ENCODE measurements around the gene BUD13. TPM values are rescaled to one million over a fixed set of nuclear protein-coding genes. Genes with fewer than 3 reads are reported as not detected.
A peak's percentile ranks its signal among the peaks of the same experiment; 100 is the strongest.

The BUD13 gene
- total and polyA plus RNA-seq, 3 experiments from 2014 or later, result 15.0 to 32.3 (median 31.4) TPM

DNA sequence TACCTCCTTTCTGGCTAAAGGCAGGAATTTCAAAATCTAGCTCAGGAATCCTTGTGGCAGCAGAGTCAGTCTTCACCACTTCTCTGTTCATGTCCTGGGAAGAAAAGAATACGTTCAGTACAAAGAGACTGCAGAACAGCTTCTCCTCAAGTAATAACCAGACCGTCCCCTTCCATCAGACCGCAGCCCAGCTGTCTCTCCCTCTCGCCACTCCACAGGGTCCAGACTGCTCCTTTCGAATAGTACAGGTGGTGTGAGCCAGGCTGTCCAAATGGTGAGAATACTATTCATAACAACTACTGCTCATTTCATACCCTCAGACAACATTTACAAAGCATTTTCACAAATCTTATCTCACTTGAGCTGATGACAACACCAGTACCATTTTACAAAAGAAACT lies 14.2 kb upstream of the BUD13 start:
- H3K4me1 ChIP-seq (ENCODE audit: insufficient read depth, low read length), result peaks cover 29% of the 10 kb centered on the region
- ChIA-PET CTCF (interaction anchor here (0.6 to 8.4 kb wide), 7 partner anchors 14 to 360 kb away, joined by 4 to 101 read pairs (median 6); partner anchors contain the start of genes APOA1, APOC3, BUD13 and SIK3), POLR2A (interaction anchor here (0.7 to 3.2 kb wide), 9 partner anchors 14 to 445 kb away, joined by 3 to 24 read pairs (median 5); partner anchors contain the start of genes BUD13, PAFAH1B2 and PCSK7)
- no peaks in the 10 kb centered on the region for H3K27me3 ChIP-seq (ENCODE audit: insufficient read depth, low read length, poor library complexity, severe bottlenecking)
- peaks cover 15 to 57% (median 38%) of the 10 kb centered on the region in 3 donors for H3K36me3 Mint-ChIP-seq
- peaks cover 53 to 78% (median 66%) of the 10 kb centered on the region in 3 donors for H3K4me1 Mint-ChIP-seq
- DNase-seq, result no peak
- peak overlapping the region; percentile 87 to 98 (median 94) for H3K27ac Mint-ChIP-seq
- no peaks in the 10 kb centered on the region for H3K9me3 ChIP-seq (ENCODE audit: low read length)
- no peaks in the 10 kb centered on the region for H3K27me3 Mint-ChIP-seq
- peaks cover 46% of the 10 kb centered on the region for H3K36me3 ChIP-seq (ENCODE audit: insufficient read depth, low read length)
- peak overlapping the region; percentile 96 for H3K27ac ChIP-seq (ENCODE audit: low read depth, low read length)
- H3K4me3 Mint-ChIP-seq, result peak overlapping the region; percentile 93 to 100 (median 97)
- peak overlapping the region; percentile 93 for H3K4me3 ChIP-seq (ENCODE audit: low read length)
- H3K9me3 Mint-ChIP-seq, result no peaks in the 10 kb centered on the region

DNA sequence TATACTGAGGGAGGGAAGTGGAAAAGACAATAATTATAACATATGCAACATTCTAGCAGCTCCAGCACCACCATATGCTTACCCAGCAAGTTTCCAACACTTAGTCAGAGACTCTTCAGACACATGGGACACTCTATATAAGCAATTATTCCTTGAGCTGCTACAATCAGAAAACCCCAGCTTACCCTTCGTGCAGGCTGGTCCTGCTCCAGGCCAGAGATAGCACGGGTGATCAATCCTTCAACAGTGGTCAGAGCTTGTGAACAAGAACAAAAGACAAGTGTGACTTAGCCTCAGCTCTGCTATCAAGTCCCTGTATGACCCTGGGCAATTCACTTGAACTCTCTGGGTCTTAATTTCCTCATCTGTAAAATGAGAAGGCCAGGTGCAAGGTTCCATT lies 13.5 kb upstream of the BUD13 start:
- Mint-ChIP-seq H3K4me1 (peaks cover 53 to 81% (median 68%) of the 10 kb centered on the region in 3 donors), H3K27ac (peak overlapping the region; percentile 9 to 98 (median 88))
- POLR2A ChIA-PET, result interaction anchor here (0.5 to 3.2 kb wide), 3 partner anchors 13 to 49 kb away, joined by 5 to 24 read pairs (median 17); partner anchors contain the start of gene BUD13

DNA sequence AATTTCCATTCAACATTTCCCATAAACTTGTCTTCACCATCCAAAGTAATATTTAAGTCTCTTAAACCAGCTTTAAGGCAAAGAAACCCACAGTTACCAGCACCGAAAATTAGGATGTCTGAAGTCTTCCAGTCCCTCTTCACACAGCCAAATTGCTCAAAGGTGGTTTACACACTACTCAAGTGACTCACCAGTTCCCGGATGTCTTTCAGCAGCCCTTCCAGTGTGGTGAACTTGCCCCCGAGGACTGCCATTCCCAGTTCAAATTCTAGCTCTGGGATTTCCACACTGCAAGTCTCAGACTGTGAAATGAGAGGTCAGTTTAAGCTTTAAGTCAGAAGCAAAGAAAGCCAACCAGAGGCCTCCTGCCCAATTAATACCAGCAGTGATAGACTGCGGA lies 9.9 kb upstream of the BUD13 start:
- Histone ChIP-seq H3K27ac (ENCODE audit: low read depth, low read length) (no peak overlapping the region), H3K9me3 (ENCODE audit: low read length) (no peaks in the 10 kb centered on the region), H3K4me1 (ENCODE audit: insufficient read depth, low read length) (peaks cover 13% of the 10 kb centered on the region), H3K27me3 (ENCODE audit: insufficient read depth, low read length, poor library complexity, severe bottlenecking) (no peaks in the 10 kb centered on the region), H3K4me3 (ENCODE audit: low read length) (no peak overlapping the region), H3K36me3 (ENCODE audit: insufficient read depth, low read length) (peaks cover 76% of the 10 kb centered on the region)
- Mint-ChIP-seq H3K4me1 (peaks cover 37 to 65% (median 61%) of the 10 kb centered on the region in 3 donors), H3K9me3 (no peaks in the 10 kb centered on the region), H3K36me3 (peaks cover 20 to 93% (median 64%) of the 10 kb centered on the region in 3 donors), H3K4me3 (peak overlapping the region in 1 of 7 donors; percentile 25), H3K27ac (peak overlapping the region in 6 of 8 donors; percentile 32 to 81 (median 58)), H3K27me3 (no peaks in the 10 kb centered on the region)
- CTCF ChIA-PET, result interaction anchor here (1.4 to 2.3 kb wide), 2 partner anchors 9 to 53 kb away, joined by 3 to 6 read pairs; partner anchors contain the start of gene APOA5
- no peak for DNase-seq
- POLR2A ChIA-PET, result no interaction called here

More for the DNA sequence above, 13.5 kb upstream of the BUD13 start:
- H3K9me3 ChIP-seq (ENCODE audit: low read length), result no peaks in the 10 kb centered on the region
- no peaks in the 10 kb centered on the region for H3K27me3 Mint-ChIP-seq
- DNase-seq, result no peak
- peak overlapping the region; percentile 93 for H3K4me3 ChIP-seq (ENCODE audit: low read length)
- H3K27me3 ChIP-seq (ENCODE audit: insufficient read depth, low read length, poor library complexity, severe bottlenecking), result no peaks in the 10 kb centered on the region
- H3K36me3 ChIP-seq (ENCODE audit: insufficient read depth, low read length), result peaks cover 50% of the 10 kb centered on the region
- no peaks in the 10 kb centered on the region for H3K9me3 Mint-ChIP-seq
- peak overlapping the region; percentile 93 to 100 (median 97) for H3K4me3 Mint-ChIP-seq
- CTCF ChIA-PET, result interaction anchor here (0.6 to 8.4 kb wide), 6 partner anchors 13 to 321 kb away, joined by 4 to 101 read pairs (median 10); partner anchors contain the start of genes APOA1, APOC3, BUD13 and SIK3
- H3K4me1 ChIP-seq (ENCODE audit: insufficient read depth, low read length), result peaks cover 25% of the 10 kb centered on the region
- no peak overlapping the region for H3K27ac ChIP-seq (ENCODE audit: low read depth, low read length)
- peaks cover 15 to 62% (median 40%) of the 10 kb centered on the region in 3 donors for H3K36me3 Mint-ChIP-seq

DNA sequence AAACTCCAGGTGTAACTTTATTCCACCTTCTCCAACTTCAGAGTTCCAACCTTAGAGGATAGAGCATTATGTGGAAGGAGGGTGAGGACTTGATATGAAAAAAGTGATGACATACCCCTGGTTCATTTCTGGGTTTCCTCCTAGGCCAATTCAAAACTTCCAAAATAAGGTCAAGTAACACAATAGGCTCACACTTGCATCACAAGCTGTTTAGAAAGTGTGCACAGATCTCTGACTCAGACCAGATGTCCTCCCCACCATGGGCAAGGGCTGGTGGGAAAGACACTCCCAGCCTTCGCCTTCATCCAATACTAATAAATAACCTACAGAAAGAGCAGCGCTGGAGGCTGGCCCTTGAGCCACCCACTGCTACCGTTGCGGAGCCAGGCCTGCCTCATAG lies 5.8 kb upstream of the BUD13 start:
- H3K27me3 ChIP-seq (ENCODE audit: insufficient read depth, low read length, poor library complexity, severe bottlenecking), result no peaks in the 10 kb centered on the region
- H3K4me1 Mint-ChIP-seq, result peaks cover 14 to 40% (median 39%) of the 10 kb centered on the region in 3 donors
- no peak for DNase-seq
- H3K27ac ChIP-seq (ENCODE audit: low read depth, low read length), result no peak overlapping the region
- CTCF ChIA-PET, result no interaction called here
- H3K36me3 Mint-ChIP-seq, result peaks cover 19 to 76% (median 48%) of the 10 kb centered on the region in 3 donors
- H3K27ac Mint-ChIP-seq, result peak overlapping the region in 5 of 8 donors; percentile 9 to 88 (median 43)
- H3K9me3 Mint-ChIP-seq, result no peaks in the 10 kb centered on the region
- H3K9me3 ChIP-seq (ENCODE audit: low read length), result no peaks in the 10 kb centered on the region
- no peak overlapping the region for H3K4me3 Mint-ChIP-seq
- H3K36me3 ChIP-seq (ENCODE audit: insufficient read depth, low read length), result peaks cover 48% of the 10 kb centered on the region
- H3K27me3 Mint-ChIP-seq, result no peaks in the 10 kb centered on the region
- H3K4me1 ChIP-seq (ENCODE audit: insufficient read depth, low read length), result peaks cover 6% of the 10 kb centered on the region
- POLR2A ChIA-PET, result no interaction called here
- H3K4me3 ChIP-seq (ENCODE audit: low read length), result no peak overlapping the region

DNA sequence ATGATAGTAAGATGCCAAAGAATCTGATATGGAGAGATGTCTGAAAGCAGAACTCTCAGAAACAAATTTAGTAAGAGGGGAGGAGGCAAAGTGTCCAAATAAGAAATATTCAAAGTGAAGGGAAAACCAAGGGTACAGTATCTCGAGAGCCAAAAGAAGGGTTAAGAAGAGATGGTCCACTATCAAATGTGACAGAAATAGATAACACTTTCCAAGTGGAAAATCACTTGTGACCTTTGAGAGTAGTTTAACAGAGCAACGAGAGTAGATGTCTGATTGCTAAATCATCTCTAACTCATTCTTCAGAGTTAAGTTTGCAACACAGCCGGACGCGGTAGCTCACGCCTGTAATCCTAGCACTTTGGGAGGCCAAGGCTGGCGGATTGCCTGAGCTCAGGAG lies 4.3 kb upstream of the BUD13 start:
- no peak overlapping the region for H3K4me3 Mint-ChIP-seq
- Histone ChIP-seq H3K9me3 (ENCODE audit: low read length) (no peaks in the 10 kb centered on the region), H3K36me3 (ENCODE audit: insufficient read depth, low read length) (peaks cover 34% of the 10 kb centered on the region)

DNA sequence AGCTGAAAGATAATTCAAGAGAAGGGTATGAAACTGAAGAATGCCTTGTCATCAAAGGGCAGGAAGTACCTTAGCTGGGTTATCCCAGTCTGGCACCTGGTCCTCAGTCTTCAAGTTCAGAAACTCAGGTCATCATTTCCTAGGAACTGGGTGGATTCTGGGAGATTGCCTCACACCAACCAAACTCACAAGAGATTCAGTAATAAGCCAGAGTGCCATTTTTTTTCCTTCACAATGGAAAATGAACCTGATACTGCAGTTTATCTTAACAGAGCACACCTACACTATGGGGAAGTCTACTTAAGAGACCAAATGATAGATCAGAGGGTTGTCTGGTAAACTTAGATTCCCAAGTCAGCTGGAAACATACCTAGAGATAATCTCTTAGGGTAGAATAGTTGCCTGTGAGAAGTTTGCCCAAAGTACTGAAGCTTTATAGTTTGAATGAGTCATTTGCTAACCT lies 3.8 kb upstream of the BUD13 start:
- Histone ChIP-seq H3K27ac (ENCODE audit: low read depth, low read length) (no peak overlapping the region), H3K9me3 (ENCODE audit: low read length) (no peaks in the 10 kb centered on the region), H3K36me3 (ENCODE audit: insufficient read depth, low read length) (peaks cover 31% of the 10 kb centered on the region), H3K27me3 (ENCODE audit: insufficient read depth, low read length, poor library complexity, severe bottlenecking) (no peaks in the 10 kb centered on the region), H3K4me3 (ENCODE audit: low read length) (no peak overlapping the region), H3K4me1 (ENCODE audit: insufficient read depth, low read length) (peaks cover 17% of the 10 kb centered on the region)
- ChIA-PET CTCF (no interaction called here), POLR2A (no interaction called here)
- Mint-ChIP-seq H3K27me3 (no peaks in the 10 kb centered on the region), H3K4me3 (peak overlapping the region in 1 of 7 donors; percentile 6), H3K27ac (peak overlapping the region in 5 of 8 donors; percentile 3 to 77 (median 55)), H3K36me3 (peaks cover 10 to 67% (median 32%) of the 10 kb centered on the region in 3 donors), H3K4me1 (peaks cover 16 to 36% (median 35%) of the 10 kb centered on the region in 3 donors), H3K9me3 (peaks cover 0 to 2% (median 0%) of the 10 kb centered on the region in 5 donors)
- no peak for DNase-seq

More for the DNA sequence above, 4.3 kb upstream of the BUD13 start:
- peak overlapping the region in 4 of 8 donors; percentile 3 to 77 (median 54) for H3K27ac Mint-ChIP-seq
- Histone ChIP-seq H3K4me3 (ENCODE audit: low read length) (no peak overlapping the region), H3K27me3 (ENCODE audit: insufficient read depth, low read length, poor library complexity, severe bottlenecking) (no peaks in the 10 kb centered on the region), H3K4me1 (ENCODE audit: insufficient read depth, low read length) (peaks cover 12% of the 10 kb centered on the region), H3K27ac (ENCODE audit: low read depth, low read length) (no peak overlapping the region)
- H3K4me1 Mint-ChIP-seq, result peaks cover 11 to 32% (median 32%) of the 10 kb centered on the region in 3 donors
- peaks cover 11 to 71% (median 33%) of the 10 kb centered on the region in 3 donors for H3K36me3 Mint-ChIP-seq
- no peak for DNase-seq
- H3K9me3 Mint-ChIP-seq, result peaks cover 0 to 2% (median 0%) of the 10 kb centered on the region in 5 donors
- ChIA-PET POLR2A (interaction anchor here (1.2 kb wide), 1 partner anchor 11 kb away, joined by 3 read pairs; the partner anchor contains the start of gene ZPR1), CTCF (interaction anchor here (0.8 kb wide), 1 partner anchor 14 kb away, joined by 3 read pairs; no protein-coding TSS in a partner anchor)
- no peaks in the 10 kb centered on the region for H3K27me3 Mint-ChIP-seq

DNA sequence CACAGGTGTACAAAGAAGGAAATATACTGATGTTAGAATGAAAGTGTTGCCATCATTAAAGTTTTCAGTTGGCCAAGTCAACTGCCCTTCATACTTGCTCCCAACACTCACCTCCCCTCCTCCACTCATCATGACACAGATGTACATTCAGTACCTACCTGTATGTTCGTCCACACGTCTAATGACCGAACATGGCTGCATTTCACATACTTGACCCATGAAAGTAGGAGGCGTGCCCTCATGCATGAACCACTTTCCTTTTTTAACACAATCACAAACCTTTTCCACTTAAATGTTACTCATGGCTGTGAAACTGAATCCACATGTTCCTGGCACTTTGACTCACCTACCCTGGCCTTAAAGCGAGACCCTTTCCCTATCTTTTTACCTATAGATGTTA lies 3.2 kb upstream of the BUD13 start:
- Mint-ChIP-seq H3K4me1 (peaks cover 22 to 36% (median 35%) of the 10 kb centered on the region in 3 donors), H3K4me3 (peak overlapping the region in 1 of 7 donors; percentile 80)
- POLR2A ChIA-PET, result interaction anchor here (0.6 kb wide), 1 partner anchor 549 kb away, joined by 5 read pairs; no protein-coding TSS in a partner anchor

More for the DNA sequence above, 3.2 kb upstream of the BUD13 start:
- CTCF ChIA-PET, result no interaction called here
- Histone ChIP-seq H3K4me3 (ENCODE audit: low read length) (no peak overlapping the region), H3K4me1 (ENCODE audit: insufficient read depth, low read length) (peaks cover 23% of the 10 kb centered on the region), H3K27ac (ENCODE audit: low read depth, low read length) (no peak overlapping the region), H3K9me3 (ENCODE audit: low read length) (no peaks in the 10 kb centered on the region), H3K36me3 (ENCODE audit: insufficient read depth, low read length) (peaks cover 26% of the 10 kb centered on the region), H3K27me3 (ENCODE audit: insufficient read depth, low read length, poor library complexity, severe bottlenecking) (no peaks in the 10 kb centered on the region)
- Mint-ChIP-seq H3K27me3 (no peaks in the 10 kb centered on the region), H3K36me3 (peaks cover 10 to 61% (median 29%) of the 10 kb centered on the region in 3 donors), H3K27ac (peak overlapping the region in 5 of 8 donors; percentile 0 to 77 (median 51)), H3K9me3 (peaks cover 0 to 2% (median 0%) of the 10 kb centered on the region in 5 donors)
- no peak for DNase-seq
